SU-DHL-6 (cell line): ENCODE measurements around the gene LCNL1.

ENCODE experiments used
- H2AFZ ChIP-seq: fragments of 200-600 bp; sonication (generic); 2 replicates; pipeline ENCODE4 v1.6.1; 2014; ENCODE audit warnings: low read depth, mild to moderate bottlenecking, moderate library complexity, mixed read lengths, antibody characterized with exemption, low read length; ENCODE audit not compliant: severe bottlenecking
- H3F3A ChIP-seq: fragments of 200-600 bp; shearing (Covaris generic); 2 replicates; pipeline ENCODE4 v1.6.0; 2016; ENCODE audit warnings: antibody characterized with exemption, mild to moderate bottlenecking; ENCODE audit not compliant: insufficient read depth
- H3K27ac ChIP-seq: fragments of 200-600 bp; sonication (generic); 2 replicates; pipeline ENCODE4 v1.5.1; 2016; ENCODE audit warnings: low read depth, mild to moderate bottlenecking, low read length, moderate library complexity, mixed read lengths
- H3K27me3 ChIP-seq: fragments of 200-600 bp; sonication (generic), shearing (Covaris generic); 2 replicates; pipeline ENCODE4 v1.6.0; 2014; ENCODE audit warnings: mild to moderate bottlenecking, low read length
- H3K36me3 ChIP-seq: fragments of 200-600 bp; sonication (generic); 2 replicates; pipeline ENCODE4 v1.6.1; 2014; ENCODE audit warnings: mild to moderate bottlenecking, low read length, mixed read lengths
- H3K4me2 ChIP-seq: fragments of 300-600, 200-600 bp; shearing (Covaris generic), sonication (generic); 2 replicates; pipeline ENCODE4 v1.6.0; 2014; ENCODE audit warnings: low read length, low read depth, mild to moderate bottlenecking; ENCODE audit not compliant: poor library complexity, severe bottlenecking
- H3K4me3 ChIP-seq: fragments of 200-600 bp; sonication (generic); 2 replicates; pipeline ENCODE4 v1.5.1; 2014; ENCODE audit warnings: antibody characterized with exemption, low read length, mild to moderate bottlenecking, mixed read lengths; ENCODE audit not compliant: insufficient read depth, poor library complexity, severe bottlenecking
- H3K79me2 ChIP-seq: fragments of 200-600 bp; sonication (generic); 2 replicates; pipeline ENCODE4 v1.6.1; 2014; ENCODE audit warnings: mild to moderate bottlenecking, low read length, moderate library complexity; ENCODE audit not compliant: insufficient read depth
- H3K9ac ChIP-seq: fragments of 200-600 bp; sonication (generic); 2 replicates; pipeline ENCODE4 v1.7.0; 2014; ENCODE audit warnings: mild to moderate bottlenecking, low read length
- H3K9me2 ChIP-seq: fragments of 200-600 bp; sonication (generic); replicated peaks from 2 replicates; pipeline ENCODE4 v1.6.1; 2014; ENCODE audit warnings: low read length; ENCODE audit not compliant: insufficient read depth
- H3K9me3 ChIP-seq: fragments of 200-600 bp; sonication (generic); 2 replicates; pipeline ENCODE4 v1.6.1; 2014; ENCODE audit warnings: low read length, mixed read lengths; ENCODE audit not compliant: insufficient read depth
- H4K20me1 ChIP-seq: fragments of 200-600 bp; sonication (generic); 2 replicates; pipeline ENCODE4 v1.6.1; 2014; ENCODE audit warnings: low read depth, mild to moderate bottlenecking, antibody characterized with exemption, low read length, moderate library complexity, mixed read lengths
- EZH2phosphoT487 ChIP-seq: fragments of 200-600 bp; sonication (generic), shearing (Covaris generic); conservative IDR thresholded peaks from 2 replicates; pipeline ENCODE4 v1.6.1; 2018; ENCODE audit warnings: mild to moderate bottlenecking, antibody characterized with exemption, low read length, moderate library complexity, mixed read lengths
- TF ChIP-seq, protein P1 (sequence below): fragments of 200-600 bp; sonication (generic); IDR thresholded peaks from one replicate; pipeline ENCODE4 v1.5.1; 2017; ENCODE audit warnings: antibody characterized with exemption, mild to moderate bottlenecking, low read length, moderate library complexity; ENCODE audit not compliant: insufficient read depth, poor library complexity, severe bottlenecking

Gene LCNL1

DNA sequence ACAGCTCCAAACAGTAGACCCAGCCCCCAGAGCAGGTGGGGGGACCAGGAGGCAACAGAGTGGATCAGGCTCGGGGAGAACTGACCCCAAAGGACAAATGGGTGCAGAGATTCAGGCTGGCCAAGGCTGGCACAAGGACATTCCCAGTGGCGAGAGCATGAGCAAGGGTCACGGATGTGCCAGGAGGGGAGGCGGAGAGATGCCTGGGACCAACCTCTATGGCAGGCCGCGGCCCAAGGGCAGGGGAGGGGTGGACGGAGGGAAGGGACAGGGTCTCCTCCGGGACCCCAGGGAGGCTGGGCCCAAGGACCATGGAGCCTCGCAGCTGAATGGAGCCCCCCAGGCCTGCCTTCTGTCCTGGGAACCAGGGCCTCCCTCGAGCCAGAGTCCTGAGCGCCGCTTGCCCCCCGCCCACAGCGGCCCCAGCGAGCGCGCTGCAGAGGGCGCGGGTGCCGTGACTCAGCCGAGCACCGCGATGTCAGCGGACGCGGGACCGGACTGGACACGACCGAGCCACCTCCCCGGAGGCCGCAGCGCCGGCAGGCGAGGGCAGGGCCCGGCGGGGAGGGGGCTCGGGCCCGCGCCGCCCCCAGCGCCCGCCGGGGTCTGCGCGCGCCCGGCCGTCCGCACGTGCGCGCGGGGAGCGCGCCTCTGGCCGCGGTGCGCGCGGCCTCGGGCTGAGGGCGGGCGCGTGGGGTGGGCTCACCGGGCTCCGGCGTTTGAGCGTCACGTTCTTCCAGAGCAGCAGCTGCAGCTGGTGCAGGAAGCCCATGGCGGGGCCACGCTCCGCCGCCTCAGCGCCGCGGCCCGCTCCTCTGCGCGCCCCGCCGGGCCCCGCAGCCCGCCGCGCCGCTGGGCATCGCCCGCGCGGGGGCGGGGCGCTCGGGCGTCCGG is 44.8 kb downstream of the LCNL1 start, which contains the start of gene ABCA2:
Gene ABCA2, minus strand, starts transcription at position 869 of the 894 bp plus-strand sequence. Its CDS starts 97 bp downstream, at position 772.
- Histone ChIP-seq H3F3A (no peaks in the 10 kb centered on the region), H3K9me3 (no peaks in the 10 kb centered on the region), H3K36me3 (no peaks in the 10 kb centered on the region), H3K4me2 (peak within 1 kb of the TSS; percentile 85), H3K27me3 (no peaks in the 10 kb centered on the region), H2AFZ (peak within 1 kb of the TSS; percentile 59), H3K27ac (no peak within 1 kb of the TSS), H3K9ac (peak within 1 kb of the TSS; percentile 54; the same call in 1 of the 2 replicates), H4K20me1 (no peaks in the 10 kb centered on the region), H3K9me2 (no peaks in the 10 kb centered on the region), H3K79me2 (no peaks in the 10 kb centered on the region), H3K4me3 (peak within 1 kb of the TSS; percentile 54)
- TF ChIP-seq EZH2phosphoT487, result no peak
- TF ChIP-seq, protein P1, sequence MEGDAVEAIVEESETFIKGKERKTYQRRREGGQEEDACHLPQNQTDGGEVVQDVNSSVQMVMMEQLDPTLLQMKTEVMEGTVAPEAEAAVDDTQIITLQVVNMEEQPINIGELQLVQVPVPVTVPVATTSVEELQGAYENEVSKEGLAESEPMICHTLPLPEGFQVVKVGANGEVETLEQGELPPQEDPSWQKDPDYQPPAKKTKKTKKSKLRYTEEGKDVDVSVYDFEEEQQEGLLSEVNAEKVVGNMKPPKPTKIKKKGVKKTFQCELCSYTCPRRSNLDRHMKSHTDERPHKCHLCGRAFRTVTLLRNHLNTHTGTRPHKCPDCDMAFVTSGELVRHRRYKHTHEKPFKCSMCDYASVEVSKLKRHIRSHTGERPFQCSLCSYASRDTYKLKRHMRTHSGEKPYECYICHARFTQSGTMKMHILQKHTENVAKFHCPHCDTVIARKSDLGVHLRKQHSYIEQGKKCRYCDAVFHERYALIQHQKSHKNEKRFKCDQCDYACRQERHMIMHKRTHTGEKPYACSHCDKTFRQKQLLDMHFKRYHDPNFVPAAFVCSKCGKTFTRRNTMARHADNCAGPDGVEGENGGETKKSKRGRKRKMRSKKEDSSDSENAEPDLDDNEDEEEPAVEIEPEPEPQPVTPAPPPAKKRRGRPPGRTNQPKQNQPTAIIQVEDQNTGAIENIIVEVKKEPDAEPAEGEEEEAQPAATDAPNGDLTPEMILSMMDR, result no peak

DNA sequence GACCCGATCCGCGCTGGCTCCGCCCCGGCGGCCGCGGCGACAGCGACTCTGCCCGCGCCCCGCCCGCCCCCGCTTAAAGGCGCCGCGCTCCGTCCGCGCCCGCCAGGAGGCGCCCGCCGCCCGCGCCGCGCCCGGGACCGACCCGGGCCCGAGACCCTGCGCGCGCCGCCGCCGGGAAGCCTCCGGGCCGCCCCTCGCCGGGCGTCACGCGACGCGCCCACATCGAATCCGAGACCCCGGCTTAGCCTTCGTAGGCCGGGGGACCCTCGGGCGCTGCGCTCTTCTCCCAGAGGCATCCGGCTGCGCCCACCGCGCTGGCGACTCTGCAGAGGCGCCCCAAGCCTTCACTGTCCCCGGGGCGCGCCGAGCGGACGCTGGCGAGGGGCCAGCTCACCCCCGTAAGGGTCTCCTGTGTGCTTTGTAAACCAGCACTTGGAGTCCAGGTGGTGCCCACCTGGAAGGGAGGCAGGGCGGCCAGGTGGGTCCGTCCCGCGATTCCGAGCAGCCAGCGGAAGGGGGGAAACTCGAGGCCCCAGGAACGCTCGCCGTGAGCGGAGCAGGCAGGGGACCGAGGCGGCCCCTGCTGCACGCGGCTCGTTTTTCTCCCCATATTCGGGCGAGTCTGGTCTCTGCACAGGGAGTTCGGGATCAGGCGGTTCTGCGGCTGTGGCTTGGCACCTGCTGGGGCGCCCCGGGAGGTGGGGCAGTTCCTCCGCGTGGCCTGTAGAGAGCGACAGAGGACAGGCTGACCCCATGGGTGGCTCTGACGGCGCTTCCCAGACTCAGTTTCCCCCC is 45.7 kb downstream of the LCNL1 start:
- Histone ChIP-seq H3K4me3 (peak overlapping the region; percentile 54), H3K36me3 (no peaks in the 10 kb centered on the region), H3K9ac (peak overlapping the region; percentile 54; the same call in 1 of the 2 replicates), H3F3A (no peaks in the 10 kb centered on the region), H3K27me3 (no peaks in the 10 kb centered on the region), H4K20me1 (no peaks in the 10 kb centered on the region), H3K27ac (no peak overlapping the region), H3K9me3 (no peaks in the 10 kb centered on the region), H3K4me2 (peak overlapping the region; percentile 85), H3K9me2 (no peaks in the 10 kb centered on the region), H3K79me2 (no peaks in the 10 kb centered on the region), H2AFZ (peak overlapping the region; percentile 59)
- TF ChIP-seq EZH2phosphoT487, result no peak
- TF ChIP-seq, protein P1, result peak; percentile 29

DNA sequence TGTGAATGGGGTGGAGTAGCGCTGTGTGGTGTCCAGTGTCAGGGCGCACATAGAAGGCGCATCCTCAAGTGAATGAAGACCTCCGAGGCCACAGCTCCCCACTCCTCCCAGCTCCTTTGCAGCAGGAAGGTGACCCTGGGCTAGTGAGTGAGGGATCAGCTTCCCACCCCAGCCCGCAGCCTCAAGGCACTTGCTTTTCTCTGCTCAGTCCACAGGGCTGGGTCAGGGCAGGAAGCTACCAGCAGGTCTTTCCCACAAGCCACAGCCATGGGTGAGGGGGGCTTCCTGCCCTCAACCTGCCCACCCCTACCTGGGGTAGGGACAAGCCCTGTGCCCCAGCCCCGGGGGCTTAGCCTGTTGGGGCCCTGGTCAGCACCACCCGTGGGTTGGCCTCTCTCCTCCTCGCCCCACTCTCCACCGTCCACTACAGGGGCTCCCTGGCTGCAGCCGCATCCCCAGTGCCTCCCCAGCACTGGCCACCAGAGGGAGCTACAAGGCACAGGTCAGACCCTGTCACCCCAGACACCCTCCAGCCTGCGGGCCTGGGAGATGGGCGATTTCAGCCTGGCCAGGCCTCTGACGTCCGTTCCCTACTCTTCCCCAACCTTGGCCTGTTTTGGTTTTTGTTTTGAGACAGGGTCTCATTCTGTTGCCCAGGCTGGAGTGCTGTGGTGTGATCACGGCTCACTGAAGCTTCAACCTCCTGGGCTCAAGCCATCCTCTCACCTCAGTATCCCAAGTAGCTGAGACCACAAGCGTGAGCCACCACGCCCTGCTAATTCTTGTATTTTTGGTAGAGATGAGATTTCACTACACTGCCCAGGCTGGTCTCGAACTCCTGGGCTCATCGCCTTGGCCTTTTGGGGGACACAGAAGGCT is 46.5 kb downstream of the LCNL1 start:
- H3K9ac ChIP-seq, result no peak overlapping the region
- peak overlapping the region; percentile 85 for H3K4me2 ChIP-seq

More for the DNA sequence above, 46.5 kb downstream of the LCNL1 start:
- no peaks in the 10 kb centered on the region for H3K9me3 ChIP-seq
- no peaks in the 10 kb centered on the region for H3K79me2 ChIP-seq
- TF ChIP-seq, protein P1, result peak; percentile 92
- no peak for TF ChIP-seq EZH2phosphoT487
- no peaks in the 10 kb centered on the region for H3K36me3 ChIP-seq
- H3F3A ChIP-seq, result no peaks in the 10 kb centered on the region
- no peaks in the 10 kb centered on the region for H3K27me3 ChIP-seq
- no peak overlapping the region for H3K27ac ChIP-seq
- H2AFZ ChIP-seq, result no peak overlapping the region
- no peaks in the 10 kb centered on the region for H4K20me1 ChIP-seq
- no peak overlapping the region for H3K4me3 ChIP-seq
- H3K9me2 ChIP-seq, result no peaks in the 10 kb centered on the region
